GM12892 (cell line): Measurements from ENCODE around the gene WDR59.

Experiments
- POLR2A ChIP-seq: IDR thresholded peaks from 2 replicates; pipeline ENCODE4 v1.6.1; 2011; ENCODE audit warnings: low read depth, low read length, control low read depth
- POLR2AphosphoS5 ChIP-seq: IDR thresholded peaks from 2 replicates; pipeline ENCODE4 v1.6.1; 2011; ENCODE audit warnings: low read depth, low read length, control low read depth
- TAF1 ChIP-seq: IDR thresholded peaks from 2 replicates; pipeline ENCODE4 v1.6.1; 2011; ENCODE audit warnings: low read depth, mild to moderate bottlenecking, control low read depth, low read length, borderline replicate concordance

DNA sequence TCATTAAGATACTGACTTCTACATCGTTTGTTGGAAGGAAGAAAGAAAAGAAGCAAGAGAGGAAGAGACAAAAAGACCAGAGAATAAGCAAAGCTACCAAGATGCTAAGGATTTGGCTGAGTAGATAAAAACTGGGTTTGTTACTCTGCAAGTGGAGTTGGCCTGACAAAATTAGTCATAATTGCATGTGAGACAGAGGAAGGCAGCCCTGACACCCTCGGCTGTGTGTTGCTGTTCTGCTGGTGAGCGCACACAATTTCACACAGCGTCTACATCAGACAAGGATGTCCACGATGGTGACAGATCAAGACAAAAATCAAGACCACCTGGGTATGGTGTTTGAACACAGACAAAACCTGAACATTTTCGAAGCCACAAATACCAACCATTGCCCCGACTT lies 134.9 kb downstream of the WDR59 start:
- TF ChIP-seq TAF1: no peak
- no peak for TF ChIP-seq POLR2A
- no peak for TF ChIP-seq POLR2AphosphoS5
